PC-3 (cell line): ENCODE results near the gene PAK4. TPM values are rescaled to one million over a fixed set of nuclear protein-coding genes. Genes with fewer than 3 reads are reported as not detected.
A peak's percentile ranks its signal among the peaks of the same experiment; 100 is the strongest.

Experiments used
- ATAC-seq: fragments of 200-7000 bp; cut with Tn5 transposase; 2 replicates; pipeline ENCODE4 v1.9.1; 2020; ENCODE audit warnings: mild to moderate bottlenecking, moderate library complexity
- BruUV-seq: library from RNA; stranded (reverse); fragments of 400-500 nt; replicated peaks from 2 replicates; lab custom pipeline; 2021; lab: Mats Ljungman, UMichigan
- CTCF ChIA-PET: fragments of 300-600 bp; sonication (Branson Sonifier 250); formaldehyde crosslinking; loops from one replicate; lab custom pipeline; 2022; ENCODE audit warnings: antibody characterized with exemption; lab: Charles Lee
- POLR2A ChIA-PET: fragments of 300-600 bp; sonication (Branson Sonifier 250); formaldehyde crosslinking; loops from one replicate; lab custom pipeline; 2022; ENCODE audit warnings: antibody characterized with exemption; ENCODE audit not compliant: unreplicated experiment; lab: Charles Lee
- DNase-seq: peaks from one replicate; pipeline ENCODE4 v3.0.0-alpha.2; 2015
- H2AFZ ChIP-seq: fragments of 300-600 bp; sonication (generic); 2 replicates; pipeline ENCODE4 v1.6.0; 2016; ENCODE audit warnings: antibody characterized with exemption, low read length
- H3F3A ChIP-seq: fragments of 300-600 bp; sonication (generic); one replicate; pipeline ENCODE4 v1.6.0; 2017; ENCODE audit warnings: antibody characterized with exemption, low read length, control low read depth, mild to moderate bottlenecking; ENCODE audit not compliant: unreplicated experiment
- H3K27ac ChIP-seq: fragments of 300-600 bp; sonication (generic); 2 replicates; pipeline ENCODE4 v1.5.1; 2016; ENCODE audit warnings: mild to moderate bottlenecking, low read length
- H3K27me3 ChIP-seq: fragments of 300-600 bp; sonication (generic); 2 replicates; pipeline ENCODE4 v1.6.1; 2016; ENCODE audit warnings: low read length, mixed read lengths
- H3K36me3 ChIP-seq: fragments of 300-600 bp; sonication (generic); 2 replicates; pipeline ENCODE4 v1.6.1; 2016; ENCODE audit warnings: low read depth, mixed run types, low read length, mixed read lengths
- H3K4me1 ChIP-seq: fragments of 300-600 bp; sonication (generic); 2 replicates; pipeline ENCODE4 v1.5.1; 2016; ENCODE audit warnings: low read length; ENCODE audit not compliant: insufficient read depth
- H3K4me2 ChIP-seq: fragments of 300-600 bp; sonication (generic); 2 replicates; pipeline ENCODE4 v1.6.0; 2016; ENCODE audit warnings: low read length
- H3K4me3 ChIP-seq: fragments of 300-600 bp; sonication (generic); 2 replicates; pipeline ENCODE4 v1.5.1; 2016; ENCODE audit warnings: mild to moderate bottlenecking, low read length, mixed read lengths
- H3K79me2 ChIP-seq: fragments of 300-600 bp; sonication (generic); 2 replicates; pipeline ENCODE4 v1.6.1; 2017; ENCODE audit warnings: low read length, mixed read lengths
- H3K9ac ChIP-seq: fragments of 300-600 bp; sonication (generic); 2 replicates; pipeline ENCODE4 v1.6.0; 2016; ENCODE audit warnings: mild to moderate bottlenecking, low read length
- H3K9me2 ChIP-seq: fragments of 300-600 bp; sonication (generic); replicated peaks from 2 replicates; pipeline ENCODE4 v1.6.1; 2016; ENCODE audit warnings: mixed run types, low read length, mixed read lengths
- H3K9me3 ChIP-seq: fragments of 300-600 bp; sonication (generic); 2 replicates; pipeline ENCODE4 v1.6.1; 2016; ENCODE audit warnings: low read length, mixed read lengths
- H4K20me1 ChIP-seq: fragments of 300-600 bp; sonication (generic); 2 replicates; pipeline ENCODE4 v1.6.1; 2016; ENCODE audit warnings: low read length, mixed read lengths
- EZH2 ChIP-seq: fragments of 300-600 bp; sonication (generic); IDR thresholded peaks from one replicate; pipeline ENCODE4 v1.6.1; 2017; ENCODE audit warnings: antibody characterized with exemption, mild to moderate bottlenecking, low read length; ENCODE audit not compliant: unreplicated experiment
- EZH2phosphoT487 ChIP-seq: fragments of 300-600 bp; sonication (generic); IDR thresholded peaks from 2 replicates; pipeline ENCODE4 v1.6.1; 2018; ENCODE audit warnings: mild to moderate bottlenecking, antibody characterized with exemption, low read length, borderline replicate concordance
- intact Hi-C: fragments of 100-400 bp; cut with micrococcal nuclease; formaldehyde crosslinking; loops from 2 replicates; pipeline ENCODE4 v1.9.0; 2023
- total RNA-seq: library from RNA; depleted of rRNA; stranded (reverse); fragments of >200 nt; gene quantifications from 2 replicates; pipeline ENCODE4 v1.2.3, GENCODE V29; 2014
- TF ChIP-seq, protein P1 (sequence below): fragments of 300-600 bp; sonication (generic); conservative IDR thresholded peaks from 2 replicates; pipeline ENCODE4 v1.5.1; 2017; ENCODE audit warnings: antibody characterized with exemption, low read depth, mild to moderate bottlenecking, low read length

The PAK4 gene
- total RNA-seq, 1 experiment from 2014 or later: 13.5 TPM

DNA sequence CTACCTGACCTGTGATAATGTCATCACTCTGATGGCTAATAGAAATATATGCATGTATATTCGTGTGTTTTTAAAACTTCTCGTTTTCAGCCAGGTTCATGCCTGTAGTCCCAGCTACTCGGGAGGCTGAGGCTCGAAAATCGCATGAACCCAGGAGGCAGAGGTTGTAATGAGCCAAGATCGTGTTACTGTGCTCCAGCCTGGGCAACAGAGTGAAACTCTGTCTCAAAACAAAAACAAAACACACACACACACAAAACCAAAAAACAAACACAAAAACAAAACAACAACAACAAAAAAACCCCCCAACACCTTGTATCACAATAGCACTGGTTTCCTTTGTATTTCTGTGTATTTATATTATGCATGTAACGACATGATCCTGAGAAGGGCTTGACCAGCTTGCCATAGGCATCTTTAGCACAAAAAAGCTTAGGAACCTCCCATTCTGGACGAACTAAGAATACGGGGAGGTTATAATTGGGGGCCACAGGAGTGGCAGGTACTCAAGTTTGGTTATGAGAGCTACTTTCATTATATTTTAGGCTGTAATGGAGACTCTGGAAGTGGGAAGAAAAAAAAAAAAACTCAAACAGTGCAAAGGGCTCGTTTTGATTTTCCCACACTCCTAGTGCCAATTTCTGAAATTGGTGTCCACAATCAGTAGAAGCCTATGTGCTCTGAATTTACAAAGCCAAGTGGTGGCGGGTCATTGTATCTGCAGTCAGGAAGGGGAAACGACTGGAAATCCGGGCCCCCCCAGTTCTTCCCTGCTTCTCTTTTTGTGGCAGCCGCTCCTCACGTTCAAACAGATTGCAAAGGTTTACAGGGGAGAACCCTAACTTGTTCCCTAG is 42.6 kb upstream of the PAK4 start:
- peaks cover 4% of the 10 kb centered on the region for H3F3A ChIP-seq
- intact Hi-C loops: no loop called here
- H3K27ac ChIP-seq: peak overlapping the region; percentile 56
- H4K20me1 ChIP-seq: no peaks in the 10 kb centered on the region
- no TSS peak for BruUV-seq
- H3K27me3 ChIP-seq: no peaks in the 10 kb centered on the region
- H3K9ac ChIP-seq: peak overlapping the region; percentile 78
- no peaks in the 10 kb centered on the region for H3K9me2 ChIP-seq
- CTCF ChIA-PET: interaction anchor here (0.6 to 0.7 kb wide), 2 partner anchors 25 to 356 kb away, joined by 3 to 4 read pairs; no protein-coding TSS in a partner anchor
- peaks cover 25% of the 10 kb centered on the region for H3K79me2 ChIP-seq
- H3K9me3 ChIP-seq: no peaks in the 10 kb centered on the region
- TF ChIP-seq EZH2 (no peak), EZH2phosphoT487 (no peak)
- TF ChIP-seq, protein P1, sequence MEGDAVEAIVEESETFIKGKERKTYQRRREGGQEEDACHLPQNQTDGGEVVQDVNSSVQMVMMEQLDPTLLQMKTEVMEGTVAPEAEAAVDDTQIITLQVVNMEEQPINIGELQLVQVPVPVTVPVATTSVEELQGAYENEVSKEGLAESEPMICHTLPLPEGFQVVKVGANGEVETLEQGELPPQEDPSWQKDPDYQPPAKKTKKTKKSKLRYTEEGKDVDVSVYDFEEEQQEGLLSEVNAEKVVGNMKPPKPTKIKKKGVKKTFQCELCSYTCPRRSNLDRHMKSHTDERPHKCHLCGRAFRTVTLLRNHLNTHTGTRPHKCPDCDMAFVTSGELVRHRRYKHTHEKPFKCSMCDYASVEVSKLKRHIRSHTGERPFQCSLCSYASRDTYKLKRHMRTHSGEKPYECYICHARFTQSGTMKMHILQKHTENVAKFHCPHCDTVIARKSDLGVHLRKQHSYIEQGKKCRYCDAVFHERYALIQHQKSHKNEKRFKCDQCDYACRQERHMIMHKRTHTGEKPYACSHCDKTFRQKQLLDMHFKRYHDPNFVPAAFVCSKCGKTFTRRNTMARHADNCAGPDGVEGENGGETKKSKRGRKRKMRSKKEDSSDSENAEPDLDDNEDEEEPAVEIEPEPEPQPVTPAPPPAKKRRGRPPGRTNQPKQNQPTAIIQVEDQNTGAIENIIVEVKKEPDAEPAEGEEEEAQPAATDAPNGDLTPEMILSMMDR: no peak
- DNase-seq: peak; percentile 19
- H3K4me3 ChIP-seq: peak overlapping the region; percentile 93
- peak overlapping the region; percentile 76 for H2AFZ ChIP-seq
- POLR2A ChIA-PET: interaction anchor here (0.6 kb wide), 1 partner anchor 183 kb away, joined by 6 read pairs; the partner anchor contains the start of gene NFKBIB
- peaks cover 24% of the 10 kb centered on the region for H3K4me1 ChIP-seq
- ATAC-seq: peak; percentile 6; the same call in 1 of the 2 replicates
- H3K4me2 ChIP-seq: peak overlapping the region; percentile 90
- no peaks in the 10 kb centered on the region for H3K36me3 ChIP-seq

DNA sequence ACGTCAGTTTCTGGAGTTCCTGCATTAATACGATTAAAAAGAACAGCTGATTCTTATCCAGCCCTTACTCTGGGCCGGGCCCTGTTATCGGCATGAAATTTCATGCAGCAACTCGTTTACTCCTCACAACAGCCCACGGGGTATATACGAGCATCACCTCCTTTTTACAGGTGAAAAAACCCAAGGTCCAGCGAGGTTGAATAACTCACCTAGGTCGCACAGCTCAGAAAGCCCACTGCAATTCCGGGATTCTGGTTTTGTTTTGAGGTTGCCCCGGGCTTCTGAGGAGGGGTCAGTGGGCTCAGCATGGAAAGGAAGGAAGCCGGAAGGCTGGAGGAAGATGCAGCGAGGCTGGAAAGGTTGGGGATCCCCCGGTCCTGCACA is 42.0 kb upstream of the PAK4 start:
- H3K4me2 ChIP-seq: peak overlapping the region; percentile 90
- peaks cover 4% of the 10 kb centered on the region for H3F3A ChIP-seq
- ChIA-PET POLR2A (no interaction called here), CTCF (interaction anchor here (0.7 kb wide), 1 partner anchor 246 kb away, joined by 3 read pairs; no protein-coding TSS in a partner anchor)
- H3K4me3 ChIP-seq: peak overlapping the region; percentile 93
- intact Hi-C loops: no loop called here
- BruUV-seq: TSS peak; percentile 73
- no peaks in the 10 kb centered on the region for H3K9me2 ChIP-seq
- peak overlapping the region; percentile 56 for H3K27ac ChIP-seq
- H3K27me3 ChIP-seq: no peaks in the 10 kb centered on the region
- H3K36me3 ChIP-seq: no peaks in the 10 kb centered on the region
- H4K20me1 ChIP-seq: no peaks in the 10 kb centered on the region
- H2AFZ ChIP-seq: peak overlapping the region; percentile 76
- ATAC-seq (peak; percentile 4; the same call in 1 of the 2 replicates), DNase-seq (no peak)
- TF ChIP-seq, protein P1: no peak
- TF ChIP-seq EZH2phosphoT487 (no peak), EZH2 (no peak)
- H3K79me2 ChIP-seq: peaks cover 25% of the 10 kb centered on the region
- peak overlapping the region; percentile 78 for H3K9ac ChIP-seq
- peaks cover 20% of the 10 kb centered on the region for H3K4me1 ChIP-seq
- no peaks in the 10 kb centered on the region for H3K9me3 ChIP-seq
